ENCODE results near the gene S100A14. TPM values are rescaled to one million over a fixed set of nuclear protein-coding genes. Genes with fewer than 3 reads are reported as not detected.

Gene S100A14
- total and polyA plus RNA-seq, 9 of the 15 experiments (the other 6 are each of a cell fraction or from before 2014, with no cell fraction given) = 0.10 to 0.64 (median 0.24) TPM; not detected in 3

DNA sequence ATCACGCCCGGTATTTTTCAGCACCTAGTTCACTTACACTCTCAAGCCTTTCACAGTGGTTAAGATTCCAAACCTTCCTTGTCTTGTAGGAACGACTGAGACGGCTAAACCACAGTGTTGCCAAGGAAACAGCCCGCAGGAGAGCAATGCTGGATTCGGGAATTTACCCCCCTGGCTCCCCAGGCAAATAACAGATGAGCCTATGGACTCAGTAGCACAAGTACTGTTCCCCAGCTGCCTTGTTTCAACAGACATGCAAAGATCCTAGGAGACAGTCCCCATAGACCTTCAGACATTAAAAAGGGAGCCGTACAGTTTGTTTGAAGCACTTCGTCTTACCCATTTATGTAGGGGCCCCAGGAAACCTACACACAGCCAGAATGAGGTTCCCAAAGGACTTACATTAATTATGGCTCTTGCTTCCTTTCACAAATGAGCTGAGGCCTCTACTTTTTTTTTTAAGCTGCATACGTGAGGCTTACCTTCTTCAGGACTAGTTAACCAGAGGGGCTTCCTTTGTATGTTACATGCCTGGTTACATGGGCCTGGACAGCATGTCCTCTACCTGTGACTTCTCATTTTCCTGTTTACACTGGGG is 45.1 kb upstream of the S100A14 start (continued):
- TF ChIP-seq, protein P1, sequence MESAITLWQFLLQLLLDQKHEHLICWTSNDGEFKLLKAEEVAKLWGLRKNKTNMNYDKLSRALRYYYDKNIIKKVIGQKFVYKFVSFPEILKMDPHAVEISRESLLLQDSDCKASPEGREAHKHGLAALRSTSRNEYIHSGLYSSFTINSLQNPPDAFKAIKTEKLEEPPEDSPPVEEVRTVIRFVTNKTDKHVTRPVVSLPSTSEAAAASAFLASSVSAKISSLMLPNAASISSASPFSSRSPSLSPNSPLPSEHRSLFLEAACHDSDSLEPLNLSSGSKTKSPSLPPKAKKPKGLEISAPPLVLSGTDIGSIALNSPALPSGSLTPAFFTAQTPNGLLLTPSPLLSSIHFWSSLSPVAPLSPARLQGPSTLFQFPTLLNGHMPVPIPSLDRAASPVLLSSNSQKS (CRISPR knock-in tag; IDR thresholded peaks at IDR 0.05) = no peak
- TF ChIP-seq, protein P2, sequence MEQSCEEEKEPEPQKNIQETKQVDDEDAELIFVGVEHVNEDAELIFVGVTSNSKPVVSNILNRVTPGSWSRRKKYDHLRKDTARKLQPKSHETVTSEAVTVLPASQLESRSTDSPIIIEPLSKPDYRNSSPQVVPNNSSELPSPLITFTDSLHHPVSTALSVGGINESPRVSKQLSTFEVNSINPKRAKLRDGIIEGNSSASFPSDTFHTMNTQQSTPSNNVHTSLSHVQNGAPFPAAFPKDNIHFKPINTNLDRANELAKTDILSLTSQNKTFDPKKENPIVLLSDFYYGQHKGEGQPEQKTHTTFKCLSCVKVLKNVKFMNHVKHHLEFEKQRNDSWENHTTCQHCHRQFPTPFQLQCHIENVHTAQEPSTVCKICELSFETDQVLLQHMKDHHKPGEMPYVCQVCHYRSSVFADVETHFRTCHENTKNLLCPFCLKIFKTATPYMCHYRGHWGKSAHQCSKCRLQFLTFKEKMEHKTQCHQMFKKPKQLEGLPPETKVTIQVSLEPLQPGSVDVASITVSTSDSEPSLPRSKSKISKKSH (CRISPR knock-in tag; IDR thresholded peaks at IDR 0.05) = no peak
- TF ChIP-seq ZNF134 (CRISPR knock-in tag; conservative IDR thresholded peaks at IDR 0.05) (no peak), FOXA1 (IDR thresholded peaks at IDR 0.05; ENCODE audit: borderline replicate concordance) (no peak), HMG20A (CRISPR knock-in tag; conservative IDR thresholded peaks at IDR 0.05) (no peak), YBX1 (IDR thresholded peaks at IDR 0.05) (no peak), HMGN3 (IDR thresholded peaks at IDR 0.05; ENCODE audit: borderline replicate concordance, extremely low read depth, insufficient read length, low read depth, low read length) (no peak), CAMTA2 (CRISPR knock-in tag; conservative IDR thresholded peaks at IDR 0.05) (no peak), HCFC1 (IDR thresholded peaks at IDR 0.05; ENCODE audit: low read depth, low read length) (no peak), SLC30A9 (CRISPR knock-in tag; IDR thresholded peaks at IDR 0.05) (no peak), NCOA1 (IDR thresholded peaks at IDR 0.05; ENCODE audit: low read depth) (no peak)
- TF ChIP-seq, protein P3, sequence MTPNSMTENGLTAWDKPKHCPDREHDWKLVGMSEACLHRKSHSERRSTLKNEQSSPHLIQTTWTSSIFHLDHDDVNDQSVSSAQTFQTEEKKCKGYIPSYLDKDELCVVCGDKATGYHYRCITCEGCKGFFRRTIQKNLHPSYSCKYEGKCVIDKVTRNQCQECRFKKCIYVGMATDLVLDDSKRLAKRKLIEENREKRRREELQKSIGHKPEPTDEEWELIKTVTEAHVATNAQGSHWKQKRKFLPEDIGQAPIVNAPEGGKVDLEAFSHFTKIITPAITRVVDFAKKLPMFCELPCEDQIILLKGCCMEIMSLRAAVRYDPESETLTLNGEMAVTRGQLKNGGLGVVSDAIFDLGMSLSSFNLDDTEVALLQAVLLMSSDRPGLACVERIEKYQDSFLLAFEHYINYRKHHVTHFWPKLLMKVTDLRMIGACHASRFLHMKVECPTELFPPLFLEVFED (CRISPR knock-in tag; conservative IDR thresholded peaks at IDR 0.05) = peak; percentile 61; the same call in 1 of the 2 replicates
- TF ChIP-seq, protein P4, sequence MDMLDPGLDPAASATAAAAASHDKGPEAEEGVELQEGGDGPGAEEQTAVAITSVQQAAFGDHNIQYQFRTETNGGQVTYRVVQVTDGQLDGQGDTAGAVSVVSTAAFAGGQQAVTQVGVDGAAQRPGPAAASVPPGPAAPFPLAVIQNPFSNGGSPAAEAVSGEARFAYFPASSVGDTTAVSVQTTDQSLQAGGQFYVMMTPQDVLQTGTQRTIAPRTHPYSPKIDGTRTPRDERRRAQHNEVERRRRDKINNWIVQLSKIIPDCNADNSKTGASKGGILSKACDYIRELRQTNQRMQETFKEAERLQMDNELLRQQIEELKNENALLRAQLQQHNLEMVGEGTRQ (CRISPR knock-in tag; IDR thresholded peaks at IDR 0.05) = no peak
- TF ChIP-seq, protein P5, sequence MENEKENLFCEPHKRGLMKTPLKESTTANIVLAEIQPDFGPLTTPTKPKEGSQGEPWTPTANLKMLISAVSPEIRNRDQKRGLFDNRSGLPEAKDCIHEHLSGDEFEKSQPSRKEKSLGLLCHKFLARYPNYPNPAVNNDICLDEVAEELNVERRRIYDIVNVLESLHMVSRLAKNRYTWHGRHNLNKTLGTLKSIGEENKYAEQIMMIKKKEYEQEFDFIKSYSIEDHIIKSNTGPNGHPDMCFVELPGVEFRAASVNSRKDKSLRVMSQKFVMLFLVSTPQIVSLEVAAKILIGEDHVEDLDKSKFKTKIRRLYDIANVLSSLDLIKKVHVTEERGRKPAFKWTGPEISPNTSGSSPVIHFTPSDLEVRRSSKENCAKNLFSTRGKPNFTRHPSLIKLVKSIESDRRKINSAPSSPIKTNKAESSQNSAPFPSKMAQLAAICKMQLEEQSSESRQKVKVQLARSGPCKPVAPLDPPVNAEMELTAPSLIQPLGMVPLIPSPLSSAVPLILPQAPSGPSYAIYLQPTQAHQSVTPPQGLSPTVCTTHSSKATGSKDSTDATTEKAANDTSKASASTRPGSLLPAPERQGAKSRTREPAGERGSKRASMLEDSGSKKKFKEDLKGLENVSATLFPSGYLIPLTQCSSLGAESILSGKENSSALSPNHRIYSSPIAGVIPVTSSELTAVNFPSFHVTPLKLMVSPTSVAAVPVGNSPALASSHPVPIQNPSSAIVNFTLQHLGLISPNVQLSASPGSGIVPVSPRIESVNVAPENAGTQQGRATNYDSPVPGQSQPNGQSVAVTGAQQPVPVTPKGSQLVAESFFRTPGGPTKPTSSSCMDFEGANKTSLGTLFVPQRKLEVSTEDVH (IDR thresholded peaks at IDR 0.05; ENCODE audit: low read depth, partially characterized antibody) = peak; percentile 24
- TF ChIP-seq, protein P6, sequence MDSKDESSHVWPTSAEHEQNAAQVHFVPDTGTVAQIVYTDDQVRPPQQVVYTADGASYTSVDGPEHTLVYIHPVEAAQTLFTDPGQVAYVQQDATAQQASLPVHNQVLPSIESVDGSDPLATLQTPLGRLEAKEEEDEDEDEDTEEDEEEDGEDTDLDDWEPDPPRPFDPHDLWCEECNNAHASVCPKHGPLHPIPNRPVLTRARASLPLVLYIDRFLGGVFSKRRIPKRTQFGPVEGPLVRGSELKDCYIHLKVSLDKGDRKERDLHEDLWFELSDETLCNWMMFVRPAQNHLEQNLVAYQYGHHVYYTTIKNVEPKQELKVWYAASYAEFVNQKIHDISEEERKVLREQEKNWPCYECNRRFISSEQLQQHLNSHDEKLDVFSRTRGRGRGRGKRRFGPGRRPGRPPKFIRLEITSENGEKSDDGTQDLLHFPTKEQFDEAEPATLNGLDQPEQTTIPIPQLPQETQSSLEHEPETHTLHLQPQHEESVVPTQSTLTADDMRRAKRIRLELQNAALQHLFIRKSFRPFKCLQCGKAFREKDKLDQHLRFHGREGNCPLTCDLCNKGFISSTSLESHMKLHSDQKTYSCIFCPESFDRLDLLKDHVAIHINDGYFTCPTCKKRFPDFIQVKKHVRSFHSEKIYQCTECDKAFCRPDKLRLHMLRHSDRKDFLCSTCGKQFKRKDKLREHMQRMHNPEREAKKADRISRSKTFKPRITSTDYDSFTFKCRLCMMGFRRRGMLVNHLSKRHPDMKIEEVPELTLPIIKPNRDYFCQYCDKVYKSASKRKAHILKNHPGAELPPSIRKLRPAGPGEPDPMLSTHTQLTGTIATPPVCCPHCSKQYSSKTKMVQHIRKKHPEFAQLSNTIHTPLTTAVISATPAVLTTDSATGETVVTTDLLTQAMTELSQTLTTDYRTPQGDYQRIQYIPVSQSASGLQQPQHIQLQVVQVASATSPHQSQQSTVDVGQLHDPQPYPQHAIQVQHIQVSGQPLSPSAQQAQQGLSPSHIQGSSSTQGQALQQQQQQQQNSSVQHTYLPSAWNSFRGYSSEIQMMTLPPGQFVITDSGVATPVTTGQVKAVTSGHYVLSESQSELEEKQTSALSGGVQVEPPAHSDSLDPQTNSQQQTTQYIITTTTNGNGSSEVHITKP (IDR thresholded peaks at IDR 0.05; ENCODE audit: partially characterized antibody) = no peak

Measured in K562 (cell line).